Measurements from ENCODE around the gene SEMA3F. TPM values are rescaled to one million over a fixed set of nuclear protein-coding genes. Genes with fewer than 3 reads are reported as not detected.

The SEMA3F gene
- polyA plus RNA-seq, 1 experiment = 14.7 TPM

- POLR2A ChIA-PET = interaction anchor here (0.8 kb wide), 1 partner anchor 24 kb away, joined by 5 read pairs; no protein-coding TSS in a partner anchor
- CTCF ChIA-PET = interaction anchor here (0.7 to 6.8 kb wide), 6 partner anchors 14 to 48 kb away, joined by 3 to 46 read pairs (median 6); no protein-coding TSS in a partner anchor
- Histone ChIP-seq H3K4me3 (ENCODE audit: low read depth, low read length) (no peak overlapping the region), H3K27ac (ENCODE audit: low read depth, low read length) (no peak overlapping the region), H3K9me3 (ENCODE audit: control insufficient read depth, insufficient read depth, low read length) (no peaks in the 10 kb centered on the region), H3K27me3 (ENCODE audit: control insufficient read depth, insufficient read depth, low read length) (peaks cover 16% of the 10 kb centered on the region)
- no peak for DNase-seq (ENCODE audit: low read depth, low spot score)
- TF ChIP-seq, protein P1, sequence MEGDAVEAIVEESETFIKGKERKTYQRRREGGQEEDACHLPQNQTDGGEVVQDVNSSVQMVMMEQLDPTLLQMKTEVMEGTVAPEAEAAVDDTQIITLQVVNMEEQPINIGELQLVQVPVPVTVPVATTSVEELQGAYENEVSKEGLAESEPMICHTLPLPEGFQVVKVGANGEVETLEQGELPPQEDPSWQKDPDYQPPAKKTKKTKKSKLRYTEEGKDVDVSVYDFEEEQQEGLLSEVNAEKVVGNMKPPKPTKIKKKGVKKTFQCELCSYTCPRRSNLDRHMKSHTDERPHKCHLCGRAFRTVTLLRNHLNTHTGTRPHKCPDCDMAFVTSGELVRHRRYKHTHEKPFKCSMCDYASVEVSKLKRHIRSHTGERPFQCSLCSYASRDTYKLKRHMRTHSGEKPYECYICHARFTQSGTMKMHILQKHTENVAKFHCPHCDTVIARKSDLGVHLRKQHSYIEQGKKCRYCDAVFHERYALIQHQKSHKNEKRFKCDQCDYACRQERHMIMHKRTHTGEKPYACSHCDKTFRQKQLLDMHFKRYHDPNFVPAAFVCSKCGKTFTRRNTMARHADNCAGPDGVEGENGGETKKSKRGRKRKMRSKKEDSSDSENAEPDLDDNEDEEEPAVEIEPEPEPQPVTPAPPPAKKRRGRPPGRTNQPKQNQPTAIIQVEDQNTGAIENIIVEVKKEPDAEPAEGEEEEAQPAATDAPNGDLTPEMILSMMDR (IDR thresholded peaks at IDR 0.05; ENCODE audit: low read depth, low read length) = no peak
Measured at GRCh38 chr3:50211930-50212329, 56.8 kb downstream of the SEMA3F start.

- POLR2A ChIA-PET = no interaction called here
Measured at GRCh38 chr3:50212502-50212901, 57.4 kb downstream of the SEMA3F start.

GRCh38 chr3:50212971-50213370 lies 57.8 kb downstream of the SEMA3F start:
- H3K27ac ChIP-seq (ENCODE audit: low read depth, low read length) = no peak overlapping the region
- no peak overlapping the region for H3K4me3 ChIP-seq (ENCODE audit: low read depth, low read length)
- ChIA-PET CTCF (interaction anchor here (2.0 to 6.8 kb wide), 3 partner anchors 12 to 18 kb away, joined by 9 to 46 read pairs (median 14); no protein-coding TSS in a partner anchor), POLR2A (no interaction called here)
- DNase-seq (ENCODE audit: low read depth, low spot score) = no peak
- H3K27me3 ChIP-seq (ENCODE audit: control insufficient read depth, insufficient read depth, low read length) = peaks cover 15% of the 10 kb centered on the region
- TF ChIP-seq, protein P1 (IDR thresholded peaks at IDR 0.05; ENCODE audit: low read depth, low read length) = no peak
- no peaks in the 10 kb centered on the region for H3K9me3 ChIP-seq (ENCODE audit: control insufficient read depth, insufficient read depth, low read length)

More at GRCh38 chr3:50212502-50212901, 57.4 kb downstream of the SEMA3F start:
- TF ChIP-seq, protein P1 (IDR thresholded peaks at IDR 0.05; ENCODE audit: low read depth, low read length) = no peak
- no peak for DNase-seq (ENCODE audit: low read depth, low spot score)
- CTCF ChIA-PET = interaction anchor here (0.9 to 6.8 kb wide), 5 partner anchors 13 to 48 kb away, joined by 3 to 46 read pairs (median 9); no protein-coding TSS in a partner anchor
- Histone ChIP-seq H3K27me3 (ENCODE audit: control insufficient read depth, insufficient read depth, low read length) (peaks cover 16% of the 10 kb centered on the region), H3K9me3 (ENCODE audit: control insufficient read depth, insufficient read depth, low read length) (no peaks in the 10 kb centered on the region), H3K27ac (ENCODE audit: low read depth, low read length) (no peak overlapping the region), H3K4me3 (ENCODE audit: low read depth, low read length) (no peak overlapping the region)

DNA sequence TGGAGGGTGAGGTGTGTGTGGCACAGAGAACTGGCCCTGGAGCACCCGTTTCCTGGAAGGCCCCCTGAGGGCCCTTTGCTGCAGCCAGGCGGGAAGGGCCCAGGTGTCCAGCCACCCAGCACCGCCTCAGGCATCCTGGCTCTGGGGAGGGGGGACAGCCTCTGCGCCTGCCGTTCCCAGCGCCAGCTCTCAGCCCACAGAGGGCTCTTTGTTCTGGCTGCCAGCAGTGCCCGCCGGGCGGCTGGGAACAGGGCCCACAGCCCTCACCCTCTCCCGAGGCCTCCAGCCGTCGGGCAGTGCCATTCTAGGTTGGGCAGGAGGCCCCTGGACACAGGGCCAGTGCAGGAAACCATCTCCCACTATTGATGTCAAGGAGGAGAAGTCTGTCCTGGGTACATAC lies 58.2 kb downstream of the SEMA3F start:
- no peaks in the 10 kb centered on the region for H3K9me3 ChIP-seq (ENCODE audit: control insufficient read depth, insufficient read depth, low read length)
- H3K27me3 ChIP-seq (ENCODE audit: control insufficient read depth, insufficient read depth, low read length) = peaks cover 17% of the 10 kb centered on the region
- no peak overlapping the region for H3K27ac ChIP-seq (ENCODE audit: low read depth, low read length)
- no peak overlapping the region for H3K4me3 ChIP-seq (ENCODE audit: low read depth, low read length)
- CTCF ChIA-PET = interaction anchor here (2.0 to 6.8 kb wide), 3 partner anchors 12 to 18 kb away, joined by 9 to 46 read pairs (median 14); no protein-coding TSS in a partner anchor
- TF ChIP-seq, protein P1 (IDR thresholded peaks at IDR 0.05; ENCODE audit: low read depth, low read length) = no peak
- no peak for DNase-seq (ENCODE audit: low read depth, low spot score)
- POLR2A ChIA-PET = no interaction called here

DNA sequence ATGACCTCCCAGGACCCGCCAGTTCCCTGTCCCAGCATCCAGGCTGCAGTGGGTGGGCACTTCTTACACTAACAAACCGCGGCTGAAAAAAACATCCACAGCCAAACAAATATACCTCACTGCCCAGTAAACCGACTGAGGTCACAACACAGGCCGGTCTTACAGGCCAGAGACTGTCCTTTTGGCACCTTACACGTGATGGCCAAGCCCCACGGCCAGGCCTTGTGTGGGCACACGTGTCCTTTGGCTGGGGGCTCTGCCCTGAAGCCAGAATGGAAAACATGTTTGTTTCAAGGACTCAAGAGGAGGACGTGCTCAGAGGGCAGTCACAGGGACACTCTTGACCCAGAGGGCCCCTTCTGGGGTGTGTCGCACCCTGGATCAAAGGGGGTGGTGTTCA lies 59.7 kb downstream of the SEMA3F start:
- ChIA-PET POLR2A (no interaction called here), CTCF (interaction anchor here (1.9 to 15.6 kb wide), 3 partner anchors 11 to 23 kb away, joined by 5 to 324 read pairs (median 10); partner anchors contain the start of gene GNAT1)
- H3K27me3 ChIP-seq (ENCODE audit: control insufficient read depth, insufficient read depth, low read length) = peaks cover 15% of the 10 kb centered on the region
- DNase-seq (ENCODE audit: low read depth, low spot score) = no peak
- H3K27ac ChIP-seq (ENCODE audit: low read depth, low read length) = no peak overlapping the region
- no peak overlapping the region for H3K4me3 ChIP-seq (ENCODE audit: low read depth, low read length)
- TF ChIP-seq, protein P1 (IDR thresholded peaks at IDR 0.05; ENCODE audit: low read depth, low read length) = no peak
- no peaks in the 10 kb centered on the region for H3K9me3 ChIP-seq (ENCODE audit: control insufficient read depth, insufficient read depth, low read length)

Measured in AG04450 (cell line).